ENCODE measurements around the gene TRMT44.

DNA sequence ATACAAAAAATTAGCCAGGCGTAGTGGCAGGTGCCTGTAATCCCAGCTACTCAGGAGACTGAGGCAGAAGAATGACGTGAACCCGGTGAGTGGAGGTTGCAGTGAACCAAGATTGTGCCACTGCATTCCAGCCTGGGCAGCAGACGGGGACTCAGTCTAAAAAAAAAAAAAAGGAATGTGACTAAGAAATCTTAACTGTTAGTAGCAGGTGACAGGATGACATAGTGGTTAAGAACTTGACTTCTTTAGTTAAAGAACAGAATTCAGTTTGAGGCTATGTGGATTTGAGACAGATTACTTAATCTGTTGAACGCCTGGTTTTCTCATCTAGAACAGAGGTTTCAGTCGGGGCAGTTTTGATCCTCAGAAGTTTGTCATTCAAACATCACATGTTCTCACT, 3.2 kb downstream of the TRMT44 start:
- TF ChIP-seq SP1 (IDR thresholded peaks at IDR 0.05), result no peak
- TF ChIP-seq ZNF384 (IDR thresholded peaks at IDR 0.05), result no peak
- TF ChIP-seq ELF4 (IDR thresholded peaks at IDR 0.05), result no peak
- TF ChIP-seq SUZ12 (IDR thresholded peaks at IDR 0.05), result no peak
- TF ChIP-seq TARDBP (IDR thresholded peaks at IDR 0.05), result no peak
- no peak for TF ChIP-seq FOXA1 (IDR thresholded peaks at IDR 0.05)
- no peak for TF ChIP-seq ARNT (IDR thresholded peaks at IDR 0.05)
- TF ChIP-seq FOXK2 (IDR thresholded peaks at IDR 0.05), result no peak
- TF ChIP-seq NFRKB (IDR thresholded peaks at IDR 0.05), result no peak
- TF ChIP-seq FOXM1 (IDR thresholded peaks at IDR 0.05; ENCODE audit: borderline replicate concordance), result no peak
- no peak for TF ChIP-seq LEF1 (IDR thresholded peaks at IDR 0.05; ENCODE audit: borderline replicate concordance)
- TF ChIP-seq L3MBTL2 (conservative IDR thresholded peaks at IDR 0.05), result no peak
- TF ChIP-seq CTBP1 (IDR thresholded peaks at IDR 0.05; ENCODE audit: borderline replicate concordance), result no peak
